ENCODE results near the gene AUTS2. TPM values are rescaled to one million over a fixed set of nuclear protein-coding genes. Genes with fewer than 3 reads are reported as not detected.

AUTS2 gene
- total RNA-seq, 6 experiments from 2014 or later = 10.4 to 32.0 (median 19.3) TPM

GRCh38 chr7:69857014-69857413 is 258.7 kb downstream of the AUTS2 start:
- DNase-seq = no peak
- Histone ChIP-seq H3K4me1 (no peaks in the 10 kb centered on the region), H3K9me3 (no peaks in the 10 kb centered on the region), H3K27ac (no peak overlapping the region), H3K36me3 (no peaks in the 10 kb centered on the region), H3K4me3 (no peak overlapping the region), H3K27me3 (no peaks in the 10 kb centered on the region)
- no peak for TF ChIP-seq CTCF (IDR thresholded peaks at IDR 0.05)
- TF ChIP-seq POLR2A (IDR thresholded peaks at IDR 0.05) = no peak
- ATAC-seq = no peak
- WGBS (ENCODE audit: insufficient coverage, low coverage, low lambda C conversion rate, missing lambda C conversion rate) = 83% methylated on average over 6 of the region's 6 CpGs
- intact Hi-C loops (cut with DNase I) = no loop called here

- no peak overlapping the region for H3K4me3 ChIP-seq
- no peak for TF ChIP-seq POLR2A (IDR thresholded peaks at IDR 0.05)
- TF ChIP-seq CTCF (IDR thresholded peaks at IDR 0.05) = no peak
- no peaks in the 10 kb centered on the region for H3K36me3 ChIP-seq
- DNase-seq = no peak
- no peaks in the 10 kb centered on the region for H3K9me3 ChIP-seq
- H3K27ac ChIP-seq = no peak overlapping the region
- H3K27me3 ChIP-seq = no peaks in the 10 kb centered on the region
- intact Hi-C loops (cut with DNase I) = no loop called here
- H3K4me1 ChIP-seq = no peaks in the 10 kb centered on the region
- 90% methylated on average over 1 of the region's 1 CpG for WGBS (ENCODE audit: insufficient coverage, low coverage, low lambda C conversion rate, missing lambda C conversion rate)
- ATAC-seq = no peak
Observed at GRCh38 chr7:69858471-69858870, 260.2 kb downstream of the AUTS2 start.

- intact Hi-C loops (cut with DNase I) = no loop called here
- H3K4me3 ChIP-seq = no peak overlapping the region
- no peaks in the 10 kb centered on the region for H3K9me3 ChIP-seq
- no peak for ATAC-seq
- H3K27ac ChIP-seq = no peak overlapping the region
- no peaks in the 10 kb centered on the region for H3K27me3 ChIP-seq
- no peak for DNase-seq
- no peak for TF ChIP-seq POLR2A (IDR thresholded peaks at IDR 0.05)
- TF ChIP-seq CTCF (IDR thresholded peaks at IDR 0.05) = no peak
- H3K36me3 ChIP-seq = no peaks in the 10 kb centered on the region
- no peaks in the 10 kb centered on the region for H3K4me1 ChIP-seq
- WGBS (ENCODE audit: insufficient coverage, low coverage, low lambda C conversion rate, missing lambda C conversion rate) = 61% methylated on average over 1 of the region's 1 CpG
Observed at GRCh38 chr7:69859342-69859741, 261.1 kb downstream of the AUTS2 start.

- no peaks in the 10 kb centered on the region for H3K27me3 ChIP-seq
- DNase-seq = no peak
- H3K27ac ChIP-seq = no peak overlapping the region
- H3K4me3 ChIP-seq = no peak overlapping the region
- TF ChIP-seq CTCF (IDR thresholded peaks at IDR 0.05) = no peak
- no peak for TF ChIP-seq POLR2A (IDR thresholded peaks at IDR 0.05)
- no peaks in the 10 kb centered on the region for H3K9me3 ChIP-seq
- H3K36me3 ChIP-seq = no peaks in the 10 kb centered on the region
- no peak for ATAC-seq
- intact Hi-C loops (cut with DNase I) = no loop called here
- WGBS (ENCODE audit: insufficient coverage, low coverage, low lambda C conversion rate, missing lambda C conversion rate) = 82% methylated on average over 3 of the region's 3 CpGs
- no peaks in the 10 kb centered on the region for H3K4me1 ChIP-seq
Observed at GRCh38 chr7:69860486-69860885, 262.2 kb downstream of the AUTS2 start.
